Activated CD8-positive, alpha-beta memory T cell treated with anti-CD3 and anti-CD28 coated beads for 36 hours (primary cell): ENCODE measurements around the gene ACIN1. TPM values are rescaled to one million over a fixed set of nuclear protein-coding genes. Genes with fewer than 3 reads are reported as not detected.

Source experiments
- CTCF ChIA-PET: fragments of 350-600 bp; sonication (Branson Sonifier 250); formaldehyde crosslinking; loops from one replicate; lab custom pipeline; 2021; ENCODE audit warnings: antibody characterized with exemption; lab: Charles Lee
- POLR2A ChIA-PET: fragments of 350-600 bp; sonication (Branson Sonifier 250); formaldehyde crosslinking; loops from one replicate; lab custom pipeline; 2021; ENCODE audit warnings: antibody characterized with exemption; lab: Charles Lee
- total RNA-seq, 2 experiments: library from RNA; stranded (reverse); gene quantifications; one replicate each; pipeline ENCODE4 v1.2.3, GENCODE V29; 2021

The ACIN1 gene
- total RNA-seq, 2 experiments from 2014 or later: 190 to 191 TPM

GRCh38 chr14:23045419-23046357 is 49.2 kb downstream of the ACIN1 start:
- CTCF ChIA-PET: interaction anchor here (1.2 kb wide), 1 partner anchor 39 kb away, joined by 3 read pairs; no protein-coding TSS in a partner anchor
- POLR2A ChIA-PET: no interaction called here

- CTCF ChIA-PET: no interaction called here
- POLR2A ChIA-PET: interaction anchor here (0.6 kb wide), 1 partner anchor 462 kb away, joined by 3 read pairs; no protein-coding TSS in a partner anchor
Observed at GRCh38 chr14:23044840-23045239, 50.1 kb downstream of the ACIN1 start.

GRCh38 chr14:23043754-23044153 is 51.2 kb downstream of the ACIN1 start:
- ChIA-PET CTCF (interaction anchor here (1.3 to 1.6 kb wide), 2 partner anchors 13 to 48 kb away, joined by 3 to 4 read pairs; no protein-coding TSS in a partner anchor), POLR2A (no interaction called here)

DNA sequence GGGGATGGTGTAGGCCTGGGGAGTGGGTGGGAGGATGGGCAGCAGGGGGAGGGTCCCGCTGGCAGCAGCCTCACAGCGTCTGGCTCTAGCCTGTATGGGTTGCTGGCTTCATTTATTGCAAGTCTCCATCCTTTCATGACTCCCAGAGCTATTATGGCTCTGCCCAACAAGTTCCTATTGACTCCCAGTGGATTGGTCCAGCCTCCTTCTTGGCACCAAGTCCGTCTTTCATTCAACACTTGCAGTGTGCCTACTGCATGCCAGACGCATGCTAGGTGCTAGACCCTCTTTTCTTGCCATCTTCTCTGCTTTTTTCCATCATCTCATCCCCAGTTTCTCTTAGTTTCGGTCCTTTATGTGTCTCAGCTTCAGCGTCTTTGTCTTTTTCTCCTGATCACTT is 51.8 kb downstream of the ACIN1 start:
- ChIA-PET POLR2A (no interaction called here), CTCF (interaction anchor here (1.3 to 1.6 kb wide), 2 partner anchors 13 to 48 kb away, joined by 3 to 4 read pairs; no protein-coding TSS in a partner anchor)

DNA sequence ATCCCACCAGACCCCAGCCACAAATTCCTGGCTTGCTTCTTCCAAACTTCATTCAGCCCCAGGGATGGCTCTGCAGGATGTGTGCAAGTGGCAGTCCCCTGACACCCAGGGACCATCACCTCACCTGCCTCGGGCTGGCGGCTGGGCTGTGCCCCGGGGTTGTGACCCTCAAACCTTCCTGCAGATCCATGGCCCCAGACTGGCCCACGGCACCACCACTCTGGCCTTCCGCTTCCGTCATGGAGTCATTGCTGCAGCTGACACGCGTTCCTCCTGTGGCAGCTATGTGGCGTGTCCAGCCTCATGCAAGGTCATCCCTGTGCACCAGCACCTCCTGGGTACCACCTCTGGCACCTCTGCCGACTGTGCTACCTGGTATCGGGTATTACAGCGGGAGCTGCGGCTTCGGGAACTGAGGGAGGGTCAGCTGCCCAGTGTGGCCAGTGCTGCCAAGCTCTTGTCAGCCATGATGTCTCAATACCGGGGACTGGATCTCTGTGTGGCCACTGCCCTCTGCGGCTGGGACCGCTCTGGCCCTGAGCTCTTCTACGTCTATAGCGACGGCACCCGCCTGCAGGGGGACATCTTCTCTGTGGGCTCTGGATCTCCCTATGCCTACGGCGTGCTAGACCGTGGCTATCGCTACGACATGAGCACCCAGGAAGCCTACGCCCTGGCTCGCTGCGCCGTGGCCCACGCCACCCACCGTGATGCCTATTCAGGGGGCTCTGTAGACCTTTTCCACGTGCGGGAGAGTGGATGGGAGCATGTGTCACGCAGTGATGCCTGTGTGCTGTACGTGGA is 52.6 kb downstream of the ACIN1 start, which contains the start of gene PSMB11:
Gene PSMB11 (plus strand): TSS at position 51 of the 804 bp plus-strand sequence. CDS start 14 bp downstream, at position 65.
- ChIA-PET CTCF (interaction anchor here (1.3 to 1.6 kb wide), 2 partner anchors 14 to 47 kb away, joined by 3 to 4 read pairs; no protein-coding TSS in a partner anchor), POLR2A (no interaction called here)

GRCh38 chr14:23041729-23042128 is 53.2 kb downstream of the ACIN1 start:
- POLR2A ChIA-PET: no interaction called here
- CTCF ChIA-PET: interaction anchor here (0.6 to 2.2 kb wide), 2 partner anchors 18 to 56 kb away, joined by 3 to 8 read pairs; no protein-coding TSS in a partner anchor

- POLR2A ChIA-PET: no interaction called here
- CTCF ChIA-PET: interaction anchor here (0.8 to 2.2 kb wide), 4 partner anchors 18 to 57 kb away, joined by 3 to 8 read pairs (median 4); partner anchors contain the start of gene CDH24
Observed at GRCh38 chr14:23040100-23040499, 54.8 kb downstream of the ACIN1 start.

GRCh38 chr14:23035303-23036144 is 59.4 kb downstream of the ACIN1 start:
- CTCF ChIA-PET: interaction anchor here (0.6 to 2.1 kb wide), 2 partner anchors 16 to 22 kb away, joined by 5 to 8 read pairs; partner anchors contain the start of gene CDH24

DNA sequence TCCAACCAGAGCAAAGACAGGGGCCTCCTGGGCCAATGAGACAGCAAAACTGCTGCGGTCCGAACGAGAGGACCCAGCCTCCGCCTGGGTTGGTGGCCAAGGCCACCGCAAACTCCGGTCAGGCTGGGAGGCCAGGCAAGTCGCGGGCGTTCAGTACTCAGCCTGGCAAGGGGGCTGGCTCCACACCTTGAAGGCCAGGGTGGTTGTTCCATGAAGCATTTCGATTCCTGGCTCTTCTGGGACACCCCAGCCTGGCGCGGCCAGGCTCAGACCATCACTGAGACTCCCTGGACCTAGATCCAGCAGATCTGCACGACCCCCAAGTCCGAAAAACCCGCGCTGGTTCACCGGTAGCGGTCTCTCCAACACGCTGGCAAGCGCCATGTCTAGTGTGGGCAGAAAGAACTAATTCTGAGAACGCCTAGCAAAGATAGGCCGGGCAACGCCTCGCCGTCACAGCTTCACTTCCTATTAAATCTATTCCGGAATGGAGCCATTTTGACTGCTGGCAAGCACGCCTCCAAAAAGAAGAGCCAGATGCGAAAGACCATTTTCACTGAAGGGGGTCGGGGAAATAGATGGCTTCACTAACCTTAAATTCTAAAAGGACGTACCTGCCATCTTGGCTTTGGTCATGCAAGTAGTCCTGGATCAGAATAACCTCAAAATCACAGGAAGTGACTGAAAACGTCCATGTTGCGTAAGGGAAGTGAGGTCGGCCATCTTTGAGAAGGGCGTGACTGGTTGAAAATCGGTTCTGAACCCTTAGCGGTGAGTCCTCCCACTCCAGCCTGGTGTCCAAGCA is 60.2 kb downstream of the ACIN1 start, which contains the start of gene PSMB5:
Gene PSMB5 (minus strand): TSS at position 403 of the 805 bp plus-strand sequence. CDS start 19 bp downstream, at position 384.
- ChIA-PET CTCF (interaction anchor here (0.7 to 2.1 kb wide), 4 partner anchors 21 to 42 kb away, joined by 4 to 9 read pairs (median 7); partner anchors contain the start of gene CDH24), POLR2A (interaction anchor here (0.6 to 2.5 kb wide), 2 partner anchors 28 to 44 kb away, joined by 5 to 12 read pairs; no protein-coding TSS in a partner anchor)

More at GRCh38 chr14:23035303-23036144, 59.4 kb downstream of the ACIN1 start:
- POLR2A ChIA-PET: interaction anchor here (2.5 kb wide), 1 partner anchor 29 kb away, joined by 12 read pairs; no protein-coding TSS in a partner anchor

DNA sequence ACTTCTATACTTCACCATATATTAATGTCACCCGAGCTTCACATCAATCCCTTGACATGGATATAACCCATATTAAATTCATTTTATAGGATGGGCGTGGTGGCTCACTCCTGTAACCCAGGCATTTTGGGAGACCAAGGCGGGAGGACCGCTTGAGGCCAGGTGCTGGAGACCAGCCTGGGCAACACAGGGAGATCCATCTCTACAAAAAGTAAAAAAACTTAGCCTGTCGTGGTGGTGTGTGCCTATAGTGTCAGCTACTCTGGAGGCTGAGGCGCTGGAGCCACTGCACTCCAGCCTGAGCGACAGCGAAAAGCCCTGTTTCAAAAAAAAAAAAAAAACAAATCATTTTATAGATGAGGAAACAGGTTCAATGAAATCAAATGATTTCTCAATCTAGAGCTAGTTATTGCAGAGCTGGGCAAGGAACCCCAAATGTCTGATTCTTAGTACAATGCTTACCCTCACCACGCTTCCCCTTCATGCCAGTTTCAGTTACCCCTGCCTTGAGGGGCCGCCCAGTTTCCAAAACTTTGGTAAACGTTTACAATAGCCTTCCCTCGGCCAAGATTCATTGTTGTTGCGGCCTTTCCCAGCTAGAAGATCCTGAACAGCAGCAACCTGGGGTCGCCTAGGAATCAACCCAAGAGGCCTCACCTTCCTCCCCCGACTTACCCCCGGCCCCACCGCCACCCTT is 61.0 kb downstream of the ACIN1 start:
- CTCF ChIA-PET: interaction anchor here (0.7 to 2.1 kb wide), 6 partner anchors 8 to 41 kb away, joined by 3 to 9 read pairs (median 5); partner anchors contain the start of gene CDH24
- POLR2A ChIA-PET: interaction anchor here (0.6 to 2.5 kb wide), 2 partner anchors 27 to 43 kb away, joined by 5 to 12 read pairs; no protein-coding TSS in a partner anchor

GRCh38 chr14:23033251-23033727 is 61.6 kb downstream of the ACIN1 start:
- CTCF ChIA-PET: interaction anchor here (0.9 to 2.1 kb wide), 5 partner anchors 8 to 40 kb away, joined by 3 to 9 read pairs (median 6); partner anchors contain the start of gene CDH24
- POLR2A ChIA-PET: interaction anchor here (2.5 kb wide), 1 partner anchor 26 kb away, joined by 12 read pairs; no protein-coding TSS in a partner anchor

- CTCF ChIA-PET: interaction anchor here (0.8 to 2.1 kb wide), 4 partner anchors 25 to 45 kb away, joined by 3 to 7 read pairs (median 4); partner anchors contain the start of gene CDH24
Observed at GRCh38 chr14:23030936-23031335, 64.0 kb downstream of the ACIN1 start.

GRCh38 chr14:23028799-23029198 is 66.1 kb downstream of the ACIN1 start:
- POLR2A ChIA-PET: interaction anchor here (0.6 to 1.0 kb wide), 3 partner anchors 19 to 263 kb away, joined by 3 read pairs; partner anchors contain the start of gene OXA1L

More at GRCh38 chr14:23030936-23031335, 64.0 kb downstream of the ACIN1 start:
- POLR2A ChIA-PET: no interaction called here

GRCh38 chr14:23025151-23025814 is 69.7 kb downstream of the ACIN1 start:
- CTCF ChIA-PET: interaction anchor here (1.5 to 5.1 kb wide), 4 partner anchors 8 to 39 kb away, joined by 3 to 18 read pairs (median 6); no protein-coding TSS in a partner anchor
- POLR2A ChIA-PET: interaction anchor here (1.4 kb wide), 1 partner anchor 31 kb away, joined by 4 read pairs; no protein-coding TSS in a partner anchor

More at GRCh38 chr14:23028799-23029198, 66.1 kb downstream of the ACIN1 start:
- CTCF ChIA-PET: interaction anchor here (0.5 to 5.1 kb wide), 5 partner anchors 22 to 1419 kb away, joined by 3 to 18 read pairs (median 3); no protein-coding TSS in a partner anchor
